Measurements from ENCODE around the gene PCBP3. TPM values are rescaled to one million over a fixed set of nuclear protein-coding genes. Genes with fewer than 3 reads are reported as not detected.

The PCBP3 gene
- total RNA-seq, 1 donor from 2014 or later, result 11.8 TPM

GRCh38 chr21:45820171-45821091, 176.9 kb downstream of the PCBP3 start:
- Mint-ChIP-seq H3K36me3 (ENCODE audit: low read depth) (peaks cover 2% of the 10 kb centered on the region), H3K27me3 (ENCODE audit: low read depth) (peaks cover 3% of the 10 kb centered on the region), H3K27ac (ENCODE audit: unreplicated experiment) (peak overlapping the region; percentile 66), H3K4me1 (ENCODE audit: low read depth) (peaks cover 32% of the 10 kb centered on the region), H3K9me3 (ENCODE audit: low read depth) (no peaks in the 10 kb centered on the region), H3K4me3 (ENCODE audit: unreplicated experiment) (no peak overlapping the region)
- no peak for DNase-seq (ENCODE audit: low spot score)
- TF ChIP-seq CTCF (IDR thresholded peaks at IDR 0.05), result peak; percentile 92

- Mint-ChIP-seq H3K4me3 (ENCODE audit: unreplicated experiment) (no peak overlapping the region), H3K36me3 (ENCODE audit: low read depth) (peaks cover 2% of the 10 kb centered on the region), H3K4me1 (ENCODE audit: low read depth) (peaks cover 32% of the 10 kb centered on the region), H3K27me3 (ENCODE audit: low read depth) (peaks cover 3% of the 10 kb centered on the region), H3K27ac (ENCODE audit: unreplicated experiment) (no peak overlapping the region), H3K9me3 (ENCODE audit: low read depth) (no peaks in the 10 kb centered on the region)
- DNase-seq (ENCODE audit: low spot score), result no peak
- no peak for TF ChIP-seq CTCF (IDR thresholded peaks at IDR 0.05)
Observed at GRCh38 chr21:45821315-45821962, 177.9 kb downstream of the PCBP3 start.

- no peak for TF ChIP-seq CTCF (IDR thresholded peaks at IDR 0.05)
- Mint-ChIP-seq H3K4me3 (ENCODE audit: unreplicated experiment) (no peak overlapping the region), H3K4me1 (ENCODE audit: low read depth) (peaks cover 32% of the 10 kb centered on the region), H3K27me3 (ENCODE audit: low read depth) (peaks cover 3% of the 10 kb centered on the region), H3K27ac (ENCODE audit: unreplicated experiment) (no peak overlapping the region), H3K36me3 (ENCODE audit: low read depth) (peaks cover under 1% of the 10 kb centered on the region), H3K9me3 (ENCODE audit: low read depth) (no peaks in the 10 kb centered on the region)
- DNase-seq (ENCODE audit: low spot score), result no peak
Observed at GRCh38 chr21:45821998-45822397, 178.5 kb downstream of the PCBP3 start.

GRCh38 chr21:45822429-45823099, 179.0 kb downstream of the PCBP3 start:
- Mint-ChIP-seq H3K9me3 (ENCODE audit: low read depth) (no peaks in the 10 kb centered on the region), H3K27ac (ENCODE audit: unreplicated experiment) (no peak overlapping the region), H3K4me3 (ENCODE audit: unreplicated experiment) (no peak overlapping the region), H3K36me3 (ENCODE audit: low read depth) (no peaks in the 10 kb centered on the region), H3K27me3 (ENCODE audit: low read depth) (peaks cover 3% of the 10 kb centered on the region), H3K4me1 (ENCODE audit: low read depth) (peaks cover 29% of the 10 kb centered on the region)
- no peak for TF ChIP-seq CTCF (IDR thresholded peaks at IDR 0.05)
- DNase-seq (ENCODE audit: low spot score), result no peak

- Mint-ChIP-seq H3K4me1 (ENCODE audit: low read depth) (peaks cover 25% of the 10 kb centered on the region), H3K27me3 (ENCODE audit: low read depth) (peaks cover 3% of the 10 kb centered on the region), H3K9me3 (ENCODE audit: low read depth) (no peaks in the 10 kb centered on the region), H3K4me3 (ENCODE audit: unreplicated experiment) (no peak overlapping the region), H3K27ac (ENCODE audit: unreplicated experiment) (no peak overlapping the region), H3K36me3 (ENCODE audit: low read depth) (no peaks in the 10 kb centered on the region)
- no peak for TF ChIP-seq CTCF (IDR thresholded peaks at IDR 0.05)
- no peak for DNase-seq (ENCODE audit: low spot score)
Observed at GRCh38 chr21:45823100-45823681, 179.7 kb downstream of the PCBP3 start.

Measured in chondrocyte (in vitro differentiated cells).